Measurements from ENCODE around the gene PIP5K1C.

The PIP5K1C gene

DNA sequence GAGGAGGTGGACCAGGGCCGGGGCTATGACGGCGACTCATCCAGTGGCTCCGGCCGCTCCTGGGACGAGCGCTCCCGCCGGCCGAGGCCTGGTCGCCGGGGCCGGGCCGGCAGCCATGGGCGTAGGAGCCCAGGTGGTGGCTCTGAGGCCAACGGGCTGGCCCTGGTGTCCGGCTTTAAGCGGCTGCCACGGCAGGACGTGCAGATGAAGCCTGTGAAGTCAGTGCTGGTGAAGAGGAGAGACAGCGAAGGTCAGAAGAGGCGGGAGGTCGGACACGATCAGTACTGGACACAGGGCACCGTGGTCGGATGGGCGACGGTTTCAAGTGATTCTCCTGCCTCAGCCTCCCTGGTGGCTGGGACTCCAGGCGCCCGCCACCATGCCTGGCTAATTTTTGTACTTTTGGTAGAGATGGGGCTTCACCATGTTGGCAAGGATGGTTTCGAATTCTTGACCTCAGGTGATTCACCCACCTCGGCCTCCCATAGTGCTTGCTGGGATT lies 30.2 kb upstream of the PIP5K1C start:
- TF ChIP-seq, protein P1, sequence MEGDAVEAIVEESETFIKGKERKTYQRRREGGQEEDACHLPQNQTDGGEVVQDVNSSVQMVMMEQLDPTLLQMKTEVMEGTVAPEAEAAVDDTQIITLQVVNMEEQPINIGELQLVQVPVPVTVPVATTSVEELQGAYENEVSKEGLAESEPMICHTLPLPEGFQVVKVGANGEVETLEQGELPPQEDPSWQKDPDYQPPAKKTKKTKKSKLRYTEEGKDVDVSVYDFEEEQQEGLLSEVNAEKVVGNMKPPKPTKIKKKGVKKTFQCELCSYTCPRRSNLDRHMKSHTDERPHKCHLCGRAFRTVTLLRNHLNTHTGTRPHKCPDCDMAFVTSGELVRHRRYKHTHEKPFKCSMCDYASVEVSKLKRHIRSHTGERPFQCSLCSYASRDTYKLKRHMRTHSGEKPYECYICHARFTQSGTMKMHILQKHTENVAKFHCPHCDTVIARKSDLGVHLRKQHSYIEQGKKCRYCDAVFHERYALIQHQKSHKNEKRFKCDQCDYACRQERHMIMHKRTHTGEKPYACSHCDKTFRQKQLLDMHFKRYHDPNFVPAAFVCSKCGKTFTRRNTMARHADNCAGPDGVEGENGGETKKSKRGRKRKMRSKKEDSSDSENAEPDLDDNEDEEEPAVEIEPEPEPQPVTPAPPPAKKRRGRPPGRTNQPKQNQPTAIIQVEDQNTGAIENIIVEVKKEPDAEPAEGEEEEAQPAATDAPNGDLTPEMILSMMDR (IDR thresholded peaks at IDR 0.05; ENCODE audit: borderline replicate concordance, control extremely low read depth, extremely low read depth, insufficient read depth, missing control alignments): no peak
- no peak for DNase-seq (ENCODE audit: low spot score)
- in situ Hi-C loops (cut with MboI; ENCODE audit: low sequenced_read_pairs, unreplicated experiment): no loop called here

DNA sequence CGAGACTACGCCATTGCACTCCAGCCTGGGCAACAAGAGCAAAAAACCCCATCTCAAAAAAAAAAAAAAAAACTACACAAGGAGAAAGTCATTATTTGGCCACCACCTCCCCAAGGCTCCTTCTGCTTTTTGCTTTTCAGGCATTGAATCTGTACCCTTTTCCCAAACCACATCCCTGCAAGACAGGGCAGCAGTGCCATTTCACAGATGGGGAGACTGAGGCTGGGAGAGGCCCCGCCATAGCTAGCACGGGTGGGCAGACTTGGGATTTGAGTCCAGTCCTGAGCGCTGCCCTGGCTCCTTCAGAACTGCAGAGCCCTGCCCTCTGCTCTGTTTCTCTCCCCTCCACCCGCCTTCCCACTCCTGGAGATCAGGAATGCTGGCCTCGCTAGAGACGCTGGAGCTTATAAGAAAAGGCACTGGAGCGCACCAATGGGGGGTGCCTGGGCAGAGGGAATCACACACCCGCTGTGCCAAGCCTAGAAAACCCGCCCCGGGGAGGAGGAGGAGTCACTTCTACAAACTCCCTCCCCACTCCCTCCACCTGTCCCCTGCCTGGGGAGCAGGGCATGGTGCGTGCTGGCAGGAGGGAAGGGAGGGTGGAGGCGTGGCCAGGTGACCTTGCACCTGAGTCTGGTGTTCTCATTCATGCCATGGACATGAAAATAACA lies 25.5 kb upstream of the PIP5K1C start:
- DNase-seq (ENCODE audit: low spot score): no peak
- in situ Hi-C loops (cut with MboI; ENCODE audit: low sequenced_read_pairs, unreplicated experiment): no loop called here
- TF ChIP-seq, protein P1 (IDR thresholded peaks at IDR 0.05; ENCODE audit: borderline replicate concordance, control extremely low read depth, extremely low read depth, insufficient read depth, missing control alignments): no peak

DNA sequence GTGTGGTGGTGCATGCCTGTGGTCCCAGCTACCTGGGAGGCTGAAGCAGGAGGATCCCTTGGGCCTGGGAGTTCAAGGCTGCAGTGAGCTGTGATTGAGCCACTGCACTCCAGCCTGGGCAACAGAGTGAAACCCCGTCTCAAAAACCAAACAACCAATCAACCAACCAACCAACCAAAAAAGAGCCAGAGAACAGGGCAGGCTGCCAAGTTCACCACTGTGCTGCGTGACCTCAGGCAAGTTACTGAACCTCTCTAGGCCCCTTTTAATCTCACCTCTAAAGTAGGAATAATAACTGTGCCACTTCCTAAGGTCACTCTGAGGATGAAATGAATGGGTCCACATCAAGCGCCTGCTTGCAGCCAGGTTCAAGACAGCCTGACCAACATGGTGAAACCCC lies 24.9 kb upstream of the PIP5K1C start:
- TF ChIP-seq, protein P1 (IDR thresholded peaks at IDR 0.05; ENCODE audit: borderline replicate concordance, control extremely low read depth, extremely low read depth, insufficient read depth, missing control alignments): no peak
- no peak for DNase-seq (ENCODE audit: low spot score)
- in situ Hi-C loops (cut with MboI; ENCODE audit: low sequenced_read_pairs, unreplicated experiment): no loop called here

DNA sequence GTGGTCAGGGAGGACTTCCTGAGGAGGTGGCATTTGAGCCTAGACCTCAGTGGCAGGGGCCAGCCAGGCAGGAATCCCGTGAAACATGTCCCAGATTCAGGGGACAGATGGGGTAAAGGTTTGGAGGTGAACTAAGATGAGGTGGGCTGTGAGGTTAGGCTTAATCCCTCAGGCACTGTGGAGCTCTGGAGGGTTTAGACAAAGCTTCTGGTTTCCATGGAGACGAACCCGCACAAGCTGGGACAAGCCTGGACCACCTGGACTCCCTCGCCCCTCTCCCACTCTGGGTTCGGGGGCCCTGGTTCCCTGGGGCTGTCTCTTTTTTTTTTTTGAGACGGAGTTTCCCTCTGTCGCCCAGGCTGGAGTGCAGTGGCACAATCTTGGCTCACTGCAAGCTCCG lies 23.6 kb upstream of the PIP5K1C start:
- in situ Hi-C loops (cut with MboI; ENCODE audit: low sequenced_read_pairs, unreplicated experiment): no loop called here
- no peak for DNase-seq (ENCODE audit: low spot score)
- TF ChIP-seq, protein P1 (IDR thresholded peaks at IDR 0.05; ENCODE audit: borderline replicate concordance, control extremely low read depth, extremely low read depth, insufficient read depth, missing control alignments): no peak

DNA sequence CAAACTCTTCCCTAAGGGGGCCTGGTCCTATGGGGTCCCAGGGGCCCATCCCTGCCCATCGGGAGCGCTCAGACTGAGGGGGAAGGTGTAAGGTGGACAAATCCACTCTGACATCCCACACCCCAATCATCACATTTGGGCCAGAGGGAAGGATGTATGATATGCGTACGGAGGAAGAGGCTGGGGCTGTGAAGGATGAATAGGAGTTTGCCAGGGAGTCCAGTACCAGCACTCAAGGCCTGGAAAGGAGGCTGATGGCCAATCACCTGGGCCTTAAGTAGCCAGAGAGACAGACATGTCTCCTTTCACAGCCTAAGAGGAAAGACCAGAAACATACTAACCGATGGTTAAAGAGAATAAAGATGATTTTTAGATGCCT lies 22.8 kb upstream of the PIP5K1C start:
- in situ Hi-C loops (cut with MboI; ENCODE audit: low sequenced_read_pairs, unreplicated experiment): no loop called here
- DNase-seq (ENCODE audit: low spot score): no peak
- TF ChIP-seq, protein P1 (IDR thresholded peaks at IDR 0.05; ENCODE audit: borderline replicate concordance, control extremely low read depth, extremely low read depth, insufficient read depth, missing control alignments): no peak

DNA sequence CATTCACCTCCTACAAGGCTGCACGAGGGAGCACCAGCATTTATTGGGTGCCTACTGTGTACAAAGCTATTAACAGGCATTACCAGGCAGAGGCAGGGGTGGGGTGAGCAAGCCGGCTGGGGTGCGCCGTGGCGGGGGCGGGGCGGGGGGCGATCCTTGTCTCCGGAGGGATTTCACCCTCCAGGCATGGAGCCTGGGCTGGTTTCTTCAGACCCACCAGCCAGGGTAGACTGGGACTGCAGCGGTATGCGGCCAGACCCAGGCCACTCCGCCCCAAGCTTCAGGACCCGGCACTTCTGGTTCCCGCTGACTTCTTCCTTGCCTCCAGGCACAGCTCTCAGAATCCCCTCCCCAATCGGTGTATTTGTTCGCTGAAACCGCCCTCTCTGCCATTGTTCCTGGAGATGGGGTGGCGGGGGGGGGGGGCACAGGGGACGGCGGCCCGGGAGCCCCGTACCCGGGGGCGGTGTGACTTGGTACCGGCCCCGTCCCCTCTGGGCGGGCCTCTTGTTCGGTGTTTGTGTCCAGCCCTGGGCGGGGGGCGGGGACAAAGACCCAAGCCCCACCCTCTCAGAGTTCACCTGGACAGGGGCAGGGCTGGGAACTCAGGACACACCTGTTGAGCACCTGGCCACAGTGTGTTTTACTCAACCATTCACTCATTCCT lies 22.3 kb upstream of the PIP5K1C start:
- DNase-seq (ENCODE audit: low spot score): no peak
- TF ChIP-seq, protein P1 (IDR thresholded peaks at IDR 0.05; ENCODE audit: borderline replicate concordance, control extremely low read depth, extremely low read depth, insufficient read depth, missing control alignments): no peak
- in situ Hi-C loops (cut with MboI; ENCODE audit: low sequenced_read_pairs, unreplicated experiment): no loop called here
